Body of pancreas (tissue), 4 donors: ENCODE data around the gene PAX2. TPM values are rescaled to one million over a fixed set of nuclear protein-coding genes. Genes with fewer than 3 reads are reported as not detected.

Source experiments
- ATAC-seq: fragments of 150-250 bp; one replicate; pipeline ENCODE4 v1.9.1; 2016
- DNase-seq, 4 donors: peaks; one replicate each; pipeline ENCODE4 v3.0.0-alpha.2; 2019
- H3K27ac ChIP-seq, 4 donors: fragments of 200-600 bp; sonication (generic); 1 replicate in 3 of 4; 2 replicates in 1 of 4; pipeline versions ENCODE4 v1.5.1 to v1.6.1; 2016 to 2019; ENCODE audit warnings: mild to moderate bottlenecking in 1 of 4, mixed read lengths in 1 of 4, moderate library complexity in 1 of 4
- H3K27me3 ChIP-seq, 2 donors: fragments of 200-600 bp; sonication (generic); one replicate each; pipeline ENCODE4 v1.6.0; 2016; ENCODE audit warnings: mild to moderate bottlenecking in 1 of 2
- H3K36me3 ChIP-seq, 2 donors: fragments of 200-600 bp; sonication (generic); replicated peaks in 1 of 2; 2 replicates each; pipeline ENCODE4 v1.5.1; 2016; ENCODE audit warnings: low read depth in 2 of 2; ENCODE audit not compliant: insufficient read depth in 1 of 2
- H3K4me1 ChIP-seq: fragments of 200-600 bp; sonication (generic); one replicate; pipeline ENCODE4 v1.6.0; 2016
- H3K4me3 ChIP-seq, 2 donors: fragments of 200-600 bp; sonication (generic); 1 replicate in 1 of 2; 2 replicates in 1 of 2; pipeline ENCODE4 v1.5.1; 2016 to 2019
- H3K9me3 ChIP-seq, 3 donors: fragments of 200-600 bp; sonication (generic); 1 replicate in 2 of 3; 2 replicates in 1 of 3; pipeline ENCODE4 v1.5.1; 2016
- CTCF ChIP-seq, 7 experiments: fragments of 450-650 bp in 4 of 7; fragments of 200-600 bp in 3 of 7; sonication (generic) in 3 of 7; IDR thresholded peaks; one replicate each; pipeline ENCODE4 v1.5.1; 2016 to 2019; ENCODE audit warnings: antibody characterized with exemption in 7 of 7
- POLR2A ChIP-seq, 3 donors: fragments of 450-650 bp; IDR thresholded peaks; one replicate each; pipeline ENCODE4 v1.6.1; 2016; ENCODE audit warnings: antibody characterized with exemption in 3 of 3, mild to moderate bottlenecking in 2 of 3
- WGBS, 2 donors: methylation state at CpG; one replicate each; pipeline ENCODE4 v1.1.5; 2017; 5-methylcytosine and 5-hydroxymethylcytosine counted together
- intact Hi-C: fragments of 100-400 bp; cut with DNase I; formaldehyde crosslinking; loops from one replicate; pipeline ENCODE4 v1.15.1; 2023
- total RNA-seq, 2 donors: library from RNA; depleted of rRNA; stranded (reverse); fragments of >200 nt; gene quantifications; one replicate each; pipeline ENCODE4 v1.1.0, GENCODE V29; 2016

The PAX2 gene
- total RNA-seq, 2 donors from 2014 or later: under 0.01 TPM; not detected in 1

- Histone ChIP-seq H3K27me3 (no peaks in the 10 kb centered on the region), H3K4me1 (peaks cover 10% of the 10 kb centered on the region), H3K9me3 (no peaks in the 10 kb centered on the region), H3K27ac (no peak overlapping the region), H3K36me3 (no peaks in the 10 kb centered on the region), H3K4me3 (no peak overlapping the region)
- ATAC-seq (no peak), DNase-seq (no peak)
- intact Hi-C loops: no loop called here
- WGBS, 2 donors: 75 to 80% methylated on average over 3 to 8 of the region's 8 CpGs
- TF ChIP-seq POLR2A (IDR thresholded peaks at IDR 0.05) (no peak), CTCF (IDR thresholded peaks at IDR 0.05) (no peak)
Observed at GRCh38 chr10:100806356-100806645, 60.9 kb downstream of the PAX2 start.

GRCh38 chr10:100807241-100807951 lies 62.0 kb downstream of the PAX2 start:
- Histone ChIP-seq H3K4me1 (peaks cover 12% of the 10 kb centered on the region), H3K36me3 (no peaks in the 10 kb centered on the region), H3K27ac (no peak overlapping the region), H3K9me3 (no peaks in the 10 kb centered on the region), H3K4me3 (no peak overlapping the region), H3K27me3 (no peaks in the 10 kb centered on the region)
- WGBS, 2 donors: 72 to 76% methylated on average over 20 of the region's 20 CpGs
- intact Hi-C loops: no loop called here
- DNase-seq: no peak
- ATAC-seq: no peak
- TF ChIP-seq POLR2A (IDR thresholded peaks at IDR 0.05): no peak
- no peak for TF ChIP-seq CTCF (IDR thresholded peaks at IDR 0.05)

GRCh38 chr10:100808876-100809275 lies 63.5 kb downstream of the PAX2 start:
- Histone ChIP-seq H3K9me3 (no peaks in the 10 kb centered on the region), H3K36me3 (no peaks in the 10 kb centered on the region), H3K4me3 (no peak overlapping the region), H3K27ac (no peak overlapping the region), H3K27me3 (no peaks in the 10 kb centered on the region), H3K4me1 (peaks cover 12% of the 10 kb centered on the region)
- TF ChIP-seq CTCF (IDR thresholded peaks at IDR 0.05): no peak
- no peak for TF ChIP-seq POLR2A (IDR thresholded peaks at IDR 0.05)
- intact Hi-C loops: no loop called here
- no peak for DNase-seq
- ATAC-seq: no peak
- 84 to 88% methylated on average over 10 of the region's 10 CpGs for WGBS, 2 donors

GRCh38 chr10:100810091-100810834 lies 64.9 kb downstream of the PAX2 start:
- intact Hi-C loops: no loop called here
- H3K4me3 ChIP-seq: no peak overlapping the region
- no peaks in the 10 kb centered on the region for H3K9me3 ChIP-seq
- H3K36me3 ChIP-seq: no peaks in the 10 kb centered on the region
- WGBS, 2 donors: 76 to 95% methylated on average over 7 to 9 of the region's 14 CpGs
- ATAC-seq (no peak), DNase-seq (no peak)
- no peak overlapping the region for H3K27ac ChIP-seq
- TF ChIP-seq CTCF (IDR thresholded peaks at IDR 0.05): no peak
- H3K27me3 ChIP-seq: no peaks in the 10 kb centered on the region
- H3K4me1 ChIP-seq: peaks cover 12% of the 10 kb centered on the region

- ATAC-seq: peak; percentile 66
- H3K4me3 ChIP-seq: no peak overlapping the region
- H3K27me3 ChIP-seq: no peaks in the 10 kb centered on the region
- TF ChIP-seq POLR2A (IDR thresholded peaks at IDR 0.05): no peak
- TF ChIP-seq CTCF (IDR thresholded peaks at IDR 0.05): no peak
- no peak overlapping the region for H3K27ac ChIP-seq
- no peaks in the 10 kb centered on the region for H3K36me3 ChIP-seq
- DNase-seq: peak; percentile 26 to 49 (median 30)
- WGBS, 2 donors: 37 to 44% methylated on average over 7 of the region's 7 CpGs
- peaks cover 12% of the 10 kb centered on the region for H3K4me1 ChIP-seq
- intact Hi-C loops: no loop called here
- H3K9me3 ChIP-seq: no peaks in the 10 kb centered on the region
Observed at GRCh38 chr10:100810835-100811116, 65.4 kb downstream of the PAX2 start.
